IPS-15b (cell line): ENCODE measurements around the gene ZNF407.

Experiments used
- H3K27me3 ChIP-seq: one replicate; pipeline ENCODE4 v1.6.1; 2013; ENCODE audit warnings: low read length; ENCODE audit not compliant: control insufficient read depth, insufficient read depth
- H3K36me3 ChIP-seq: one replicate; pipeline ENCODE4 v1.6.1; 2013; ENCODE audit warnings: low read length; ENCODE audit not compliant: control insufficient read depth, insufficient read depth
- H3K4me1 ChIP-seq: one replicate; pipeline ENCODE4 v1.6.1; 2013; ENCODE audit warnings: mild to moderate bottlenecking, low read length; ENCODE audit not compliant: control insufficient read depth, insufficient read depth
- H3K4me3 ChIP-seq: one replicate; pipeline ENCODE4 v1.5.1; 2013; ENCODE audit warnings: low read depth, low read length
- H3K9ac ChIP-seq: one replicate; pipeline ENCODE4 v1.6.1; 2013; ENCODE audit warnings: low read depth, mild to moderate bottlenecking, low read length
- H3K9me3 ChIP-seq: one replicate; pipeline ENCODE4 v1.6.1; 2013; ENCODE audit warnings: mild to moderate bottlenecking, low read length; ENCODE audit not compliant: control insufficient read depth, insufficient read depth

Gene ZNF407

GRCh38 chr18:74682141-74682990 lies 84.7 kb downstream of the ZNF407 start:
- H3K27me3 ChIP-seq, result no peaks in the 10 kb centered on the region
- no peak overlapping the region for H3K9ac ChIP-seq
- no peaks in the 10 kb centered on the region for H3K36me3 ChIP-seq
- H3K4me1 ChIP-seq, result no peaks in the 10 kb centered on the region
- H3K4me3 ChIP-seq, result no peak overlapping the region
- no peaks in the 10 kb centered on the region for H3K9me3 ChIP-seq

DNA sequence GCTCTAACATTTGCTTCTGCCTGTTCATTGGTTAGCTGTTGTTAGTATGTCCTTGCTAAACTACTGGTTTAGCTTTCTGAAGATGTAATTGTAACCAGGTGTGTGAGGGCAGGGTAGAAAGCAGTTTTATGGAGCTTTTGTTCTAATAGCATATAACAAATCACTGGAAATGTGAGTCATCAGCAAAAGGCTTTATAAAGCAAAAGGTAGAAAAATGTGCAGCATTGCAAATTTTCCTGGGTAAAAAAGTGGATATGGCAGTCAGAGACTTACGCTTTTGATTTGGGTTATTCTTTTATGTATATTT lies 85.3 kb downstream of the ZNF407 start:
- Histone ChIP-seq H3K36me3 (no peaks in the 10 kb centered on the region), H3K27me3 (no peaks in the 10 kb centered on the region), H3K9me3 (no peaks in the 10 kb centered on the region), H3K4me1 (no peaks in the 10 kb centered on the region), H3K4me3 (no peak overlapping the region), H3K9ac (no peak overlapping the region)

DNA sequence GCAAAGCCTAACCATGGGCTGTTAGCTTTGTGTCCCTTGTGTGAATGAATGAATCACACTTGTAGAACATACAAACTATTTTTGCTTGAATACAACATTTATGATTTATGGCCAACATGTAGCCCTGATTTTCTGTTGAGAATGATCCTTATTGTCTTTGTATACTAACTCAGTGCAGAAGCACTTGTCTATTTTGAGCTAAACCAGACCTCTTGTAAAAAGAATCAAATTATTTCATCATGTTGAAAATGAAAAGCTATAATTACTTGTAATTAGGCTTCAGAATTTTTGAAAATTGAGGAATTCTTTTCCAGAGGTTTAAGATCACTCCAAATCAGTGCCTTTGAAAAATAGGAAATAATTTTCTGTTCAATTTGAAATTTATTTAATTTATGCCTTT lies 85.9 kb downstream of the ZNF407 start:
- Histone ChIP-seq H3K9me3 (no peaks in the 10 kb centered on the region), H3K9ac (no peak overlapping the region), H3K4me3 (no peak overlapping the region), H3K27me3 (no peaks in the 10 kb centered on the region), H3K4me1 (no peaks in the 10 kb centered on the region), H3K36me3 (no peaks in the 10 kb centered on the region)

- H3K4me1 ChIP-seq, result no peaks in the 10 kb centered on the region
- no peaks in the 10 kb centered on the region for H3K27me3 ChIP-seq
- H3K9ac ChIP-seq, result no peak overlapping the region
- no peaks in the 10 kb centered on the region for H3K36me3 ChIP-seq
- H3K4me3 ChIP-seq, result no peak overlapping the region
- H3K9me3 ChIP-seq, result no peaks in the 10 kb centered on the region
These were observed 91.6 kb downstream of the ZNF407 start for GRCh38 chr18:74689251-74689650.

- Histone ChIP-seq H3K36me3 (no peaks in the 10 kb centered on the region), H3K27me3 (no peaks in the 10 kb centered on the region), H3K9ac (no peak overlapping the region), H3K4me3 (no peak overlapping the region), H3K4me1 (no peaks in the 10 kb centered on the region), H3K9me3 (no peaks in the 10 kb centered on the region)
These were observed 94.8 kb downstream of the ZNF407 start for GRCh38 chr18:74692367-74693013.

DNA sequence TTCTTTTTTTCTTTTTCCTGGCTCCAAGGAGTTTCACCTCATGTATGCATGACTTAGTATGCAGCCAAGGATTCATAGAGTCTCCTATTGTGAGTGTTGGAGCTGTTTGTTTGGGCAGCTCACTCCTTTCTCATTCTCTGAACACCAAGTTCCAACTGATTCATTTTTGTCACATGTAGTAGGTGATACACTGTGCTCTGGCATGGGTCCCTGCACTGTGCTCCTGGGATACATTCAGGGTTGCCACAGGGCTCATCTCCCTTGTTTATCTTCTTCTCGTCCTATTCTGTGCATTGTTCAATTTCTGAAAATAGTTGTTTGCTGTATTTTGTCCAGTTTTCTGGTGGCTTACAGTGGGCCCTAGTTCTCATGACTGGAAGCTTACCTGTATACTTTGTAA lies 96.8 kb downstream of the ZNF407 start:
- no peaks in the 10 kb centered on the region for H3K27me3 ChIP-seq
- H3K4me1 ChIP-seq, result no peaks in the 10 kb centered on the region
- H3K4me3 ChIP-seq, result no peak overlapping the region
- no peak overlapping the region for H3K9ac ChIP-seq
- no peaks in the 10 kb centered on the region for H3K36me3 ChIP-seq
- H3K9me3 ChIP-seq, result no peaks in the 10 kb centered on the region

- Histone ChIP-seq H3K4me1 (no peaks in the 10 kb centered on the region), H3K9ac (no peak overlapping the region), H3K27me3 (no peaks in the 10 kb centered on the region), H3K9me3 (no peaks in the 10 kb centered on the region), H3K4me3 (no peak overlapping the region), H3K36me3 (no peaks in the 10 kb centered on the region)
These were observed 97.5 kb downstream of the ZNF407 start for GRCh38 chr18:74695170-74695569.

GRCh38 chr18:74698881-74699280 lies 101.2 kb downstream of the ZNF407 start:
- Histone ChIP-seq H3K4me3 (no peak overlapping the region), H3K27me3 (no peaks in the 10 kb centered on the region), H3K9ac (no peak overlapping the region), H3K9me3 (no peaks in the 10 kb centered on the region), H3K36me3 (no peaks in the 10 kb centered on the region), H3K4me1 (no peaks in the 10 kb centered on the region)

- Histone ChIP-seq H3K4me3 (no peak overlapping the region), H3K27me3 (no peaks in the 10 kb centered on the region), H3K9me3 (no peaks in the 10 kb centered on the region), H3K4me1 (no peaks in the 10 kb centered on the region), H3K9ac (no peak overlapping the region), H3K36me3 (no peaks in the 10 kb centered on the region)
These were observed 101.8 kb downstream of the ZNF407 start for GRCh38 chr18:74699455-74699854.

DNA sequence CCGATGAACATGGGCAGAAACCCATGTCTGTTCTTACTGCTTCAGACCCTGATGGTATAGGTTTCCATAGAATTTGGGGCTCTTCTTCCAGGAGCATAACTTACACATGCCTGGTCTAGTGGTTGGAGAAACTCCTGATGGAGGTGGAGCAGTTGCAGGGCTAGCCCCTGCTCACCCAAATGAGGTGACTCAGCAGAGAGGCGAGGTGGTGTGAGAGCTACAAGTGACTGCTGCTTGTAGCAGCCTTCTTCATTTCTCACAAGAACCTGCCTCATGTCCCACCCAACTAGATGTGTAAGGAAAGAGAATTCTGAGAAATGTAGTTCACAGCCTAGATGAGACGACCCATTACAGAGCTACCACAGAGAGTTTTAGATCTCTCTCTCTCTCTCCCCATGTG lies 105.3 kb downstream of the ZNF407 start:
- no peaks in the 10 kb centered on the region for H3K36me3 ChIP-seq
- no peaks in the 10 kb centered on the region for H3K27me3 ChIP-seq

DNA sequence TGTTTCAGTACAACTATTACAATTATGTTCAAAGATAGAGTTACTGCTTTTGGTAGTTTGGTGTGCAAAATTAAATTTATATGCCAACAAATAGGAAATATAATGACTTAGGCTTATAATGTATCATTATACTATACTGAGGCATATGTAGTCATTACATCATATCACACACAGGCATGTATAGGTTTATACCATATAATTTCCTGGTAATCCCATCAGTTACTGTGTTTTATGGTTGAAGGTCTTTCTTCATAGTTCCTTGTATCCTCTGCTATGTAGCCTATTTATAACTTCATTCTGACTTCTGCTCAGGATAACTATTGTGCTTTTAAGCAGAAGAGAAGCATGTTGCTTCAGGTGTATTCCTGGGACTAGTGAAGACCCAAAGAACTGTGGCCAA lies 110.5 kb downstream of the ZNF407 start:
- Histone ChIP-seq H3K27me3 (no peaks in the 10 kb centered on the region), H3K4me1 (no peaks in the 10 kb centered on the region), H3K9me3 (no peaks in the 10 kb centered on the region), H3K9ac (no peak overlapping the region), H3K36me3 (no peaks in the 10 kb centered on the region), H3K4me3 (no peak overlapping the region)

More for the DNA sequence above, 105.3 kb downstream of the ZNF407 start:
- no peak overlapping the region for H3K9ac ChIP-seq
- H3K9me3 ChIP-seq, result no peaks in the 10 kb centered on the region
- H3K4me3 ChIP-seq, result no peak overlapping the region
- no peaks in the 10 kb centered on the region for H3K4me1 ChIP-seq

- H3K36me3 ChIP-seq, result no peaks in the 10 kb centered on the region
- H3K4me1 ChIP-seq, result no peaks in the 10 kb centered on the region
- H3K27me3 ChIP-seq, result no peaks in the 10 kb centered on the region
- no peak overlapping the region for H3K9ac ChIP-seq
- no peak overlapping the region for H3K4me3 ChIP-seq
- H3K9me3 ChIP-seq, result no peaks in the 10 kb centered on the region
These were observed 111.8 kb downstream of the ZNF407 start for GRCh38 chr18:74709452-74709851.
